Cardiac fibroblast (primary cell): ENCODE data around the gene APOBEC3H.
"Not testable (repeated sequence)": the region's sequence is repeated elsewhere in the genome, so short reads cannot be mapped to it uniquely, and the experiment has no call there.

Source experiments
- DNase-seq, 2 donors: peaks; one replicate each; pipeline versions ENCODE4 v3.0.0 to v3.0.0-alpha.2; 2010; ENCODE audit warnings: low read depth in 2 of 2
- H3K4me3 ChIP-seq, 2 donors: replicated peaks in 1 of 2; 1 replicate in 1 of 2; 2 replicates in 1 of 2; pipeline ENCODE4 v1.5.1; 2011; ENCODE audit warnings: low read depth in 2 of 2, low read length in 2 of 2, mild to moderate bottlenecking in 2 of 2, moderate library complexity in 1 of 2
- TF ChIP-seq, protein P1 (sequence below): IDR thresholded peaks from one replicate; pipeline ENCODE4 v1.5.1; 2011; ENCODE audit warnings: low read depth, mild to moderate bottlenecking, low read length, inconsistent platforms

APOBEC3H gene

DNA sequence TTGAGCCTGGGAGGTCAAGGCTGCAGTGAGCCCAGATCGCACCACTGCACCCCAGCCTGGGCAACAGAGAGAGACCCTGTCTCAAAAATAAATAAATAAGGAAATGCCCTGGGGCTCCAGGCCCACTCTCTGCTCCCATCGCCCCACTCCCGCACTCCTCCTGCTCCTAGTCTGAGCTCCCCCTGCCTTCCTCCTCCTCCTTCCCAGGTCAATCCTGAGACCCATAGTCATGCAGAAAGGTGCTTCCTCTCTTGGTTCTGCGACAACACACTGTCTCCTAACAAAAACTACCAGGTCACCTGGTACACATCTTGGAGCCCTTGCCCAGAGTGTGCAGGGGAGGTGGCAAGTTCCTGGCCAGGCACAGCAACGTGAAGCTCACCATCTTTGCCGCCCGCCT, 26.9 kb upstream of the APOBEC3H start:
- TF ChIP-seq, protein P1, sequence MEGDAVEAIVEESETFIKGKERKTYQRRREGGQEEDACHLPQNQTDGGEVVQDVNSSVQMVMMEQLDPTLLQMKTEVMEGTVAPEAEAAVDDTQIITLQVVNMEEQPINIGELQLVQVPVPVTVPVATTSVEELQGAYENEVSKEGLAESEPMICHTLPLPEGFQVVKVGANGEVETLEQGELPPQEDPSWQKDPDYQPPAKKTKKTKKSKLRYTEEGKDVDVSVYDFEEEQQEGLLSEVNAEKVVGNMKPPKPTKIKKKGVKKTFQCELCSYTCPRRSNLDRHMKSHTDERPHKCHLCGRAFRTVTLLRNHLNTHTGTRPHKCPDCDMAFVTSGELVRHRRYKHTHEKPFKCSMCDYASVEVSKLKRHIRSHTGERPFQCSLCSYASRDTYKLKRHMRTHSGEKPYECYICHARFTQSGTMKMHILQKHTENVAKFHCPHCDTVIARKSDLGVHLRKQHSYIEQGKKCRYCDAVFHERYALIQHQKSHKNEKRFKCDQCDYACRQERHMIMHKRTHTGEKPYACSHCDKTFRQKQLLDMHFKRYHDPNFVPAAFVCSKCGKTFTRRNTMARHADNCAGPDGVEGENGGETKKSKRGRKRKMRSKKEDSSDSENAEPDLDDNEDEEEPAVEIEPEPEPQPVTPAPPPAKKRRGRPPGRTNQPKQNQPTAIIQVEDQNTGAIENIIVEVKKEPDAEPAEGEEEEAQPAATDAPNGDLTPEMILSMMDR, result no peak
- H3K4me3 ChIP-seq, result no peak overlapping the region
- DNase-seq, result no peak

DNA sequence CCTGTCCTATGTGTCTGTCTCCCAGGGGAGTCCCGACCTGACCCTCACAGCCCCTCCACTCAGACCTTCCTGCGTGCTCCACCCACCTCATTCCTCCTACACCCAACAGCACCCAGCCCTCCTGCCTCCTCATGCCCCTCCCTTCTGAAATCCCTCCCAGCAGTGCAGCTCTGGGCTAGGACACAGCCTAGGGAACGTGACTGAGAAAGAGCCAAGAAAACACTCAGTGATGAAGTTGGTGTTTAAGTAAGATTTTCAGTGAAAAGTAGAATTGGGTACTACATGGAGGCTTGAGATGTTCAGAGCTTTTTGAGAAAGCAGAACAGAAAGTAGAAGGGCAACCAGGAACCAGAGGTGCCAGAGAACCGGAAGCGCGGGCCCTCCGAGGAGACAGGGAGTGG, 24.5 kb upstream of the APOBEC3H start:
- not testable (repeated sequence) for DNase-seq, H3K4me3 ChIP-seq

DNA sequence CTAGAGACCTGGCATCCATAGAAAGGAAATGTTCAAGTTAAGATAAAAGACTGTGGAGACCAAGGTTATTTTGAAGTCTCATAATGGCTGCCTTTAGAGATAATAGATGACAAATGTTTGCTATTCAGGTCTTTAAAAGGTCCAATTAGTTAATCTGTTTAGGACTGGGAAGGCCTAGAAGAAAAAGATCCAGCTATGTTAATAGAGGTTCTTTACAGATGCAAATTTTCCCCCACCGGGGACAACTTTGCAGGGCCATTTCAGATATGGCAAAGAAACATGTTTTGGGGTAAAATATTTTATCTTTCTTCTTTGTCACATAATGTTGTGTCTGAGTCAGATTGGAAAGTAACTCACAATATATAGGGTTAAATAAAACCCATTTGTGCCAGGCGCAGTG, 23.1 kb upstream of the APOBEC3H start:
- TF ChIP-seq, protein P1, result no peak
- H3K4me3 ChIP-seq, result no peak overlapping the region
- no peak for DNase-seq

DNA sequence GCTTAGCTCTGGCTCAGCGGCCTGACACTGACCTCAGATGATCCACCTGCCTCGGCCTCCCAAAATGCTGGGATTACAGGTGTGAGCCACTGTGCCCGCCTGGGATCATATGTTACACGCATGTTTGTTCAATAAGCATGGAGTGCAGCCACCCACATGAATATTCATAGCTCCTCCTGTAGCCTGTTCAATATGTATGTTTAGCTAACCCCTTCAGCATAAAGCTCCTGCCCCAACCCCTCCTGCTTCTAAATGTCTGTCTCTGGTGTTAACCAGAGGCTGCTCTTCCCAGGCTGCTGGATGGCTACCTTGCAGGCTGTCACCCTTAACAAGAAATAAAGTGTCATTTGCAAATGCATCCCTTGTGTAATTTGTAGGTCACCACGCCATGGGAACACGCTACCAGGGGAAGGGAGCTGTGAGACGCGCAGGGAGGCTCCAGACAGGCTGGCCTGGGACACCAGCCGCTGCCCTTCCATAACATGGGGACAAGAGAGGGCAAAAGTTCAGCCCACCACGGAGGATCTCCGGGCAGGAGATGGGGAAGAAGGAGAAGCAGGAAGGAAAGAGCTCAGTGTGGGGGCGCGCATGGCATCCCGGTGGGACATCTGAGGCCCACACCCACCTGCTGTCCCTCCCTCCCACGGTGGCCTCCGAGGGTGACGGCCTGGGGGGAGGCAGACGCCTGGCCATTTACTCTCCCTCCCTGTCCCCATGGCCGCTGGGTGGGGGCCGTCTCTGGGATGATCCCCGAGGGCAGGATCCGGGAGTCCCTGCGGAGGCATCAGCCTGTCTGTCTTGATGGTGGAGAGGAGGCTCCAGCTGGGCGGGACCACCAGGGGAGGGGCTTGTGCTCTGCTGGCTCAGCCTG, 20.7 kb upstream of the APOBEC3H start:
- H3K4me3 ChIP-seq, DNase-seq: not testable (repeated sequence)

DNA sequence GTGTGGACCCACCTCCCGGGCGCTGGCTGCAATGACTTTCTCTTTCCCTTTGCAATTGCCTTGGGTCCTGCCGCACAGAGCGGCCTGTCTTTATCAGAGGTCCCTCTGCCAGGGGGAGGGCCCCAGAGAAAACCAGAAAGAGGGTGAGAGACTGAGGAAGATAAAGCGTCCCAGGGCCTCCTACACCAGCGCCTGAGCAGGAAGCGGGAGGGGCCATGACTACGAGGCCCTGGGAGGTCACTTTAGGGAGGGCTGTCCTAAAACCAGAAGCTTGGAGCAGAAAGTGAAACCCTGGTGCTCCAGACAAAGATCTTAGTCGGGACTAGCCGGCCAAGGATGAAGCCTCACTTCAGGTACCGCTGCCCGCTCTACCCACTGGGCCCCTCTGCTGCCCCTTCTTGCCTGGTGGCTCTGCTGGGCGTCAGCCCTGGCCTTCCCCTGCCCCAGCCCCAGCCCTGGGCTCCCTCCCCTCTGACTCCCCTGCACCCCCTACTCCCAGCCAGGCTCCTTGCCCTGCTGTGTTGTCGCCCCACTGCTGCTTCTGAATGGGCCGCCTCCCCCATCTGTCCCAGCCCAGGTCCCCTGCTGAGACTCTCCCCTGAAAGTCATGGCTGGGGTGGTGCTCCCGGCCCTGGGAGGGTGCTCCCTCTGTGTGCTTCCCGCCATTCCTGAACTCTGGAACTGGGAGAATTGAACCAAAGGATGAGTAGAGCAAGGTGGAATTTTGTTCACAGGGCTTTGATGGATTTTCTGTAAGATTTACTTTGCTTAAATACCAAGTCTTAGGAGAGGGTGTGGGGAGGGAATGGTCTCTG, 19.8 kb upstream of the APOBEC3H start, which contains the start of gene APOBEC3G:
TSS of gene APOBEC3G (plus strand) at position 250 of the 815 bp plus-strand sequence. CDS start at position 337, 87 bp downstream.
- H3K4me3 ChIP-seq, result peak within 1 kb of the TSS; percentile 54 to 55
- DNase-seq, result peak; percentile 66 to 86

DNA sequence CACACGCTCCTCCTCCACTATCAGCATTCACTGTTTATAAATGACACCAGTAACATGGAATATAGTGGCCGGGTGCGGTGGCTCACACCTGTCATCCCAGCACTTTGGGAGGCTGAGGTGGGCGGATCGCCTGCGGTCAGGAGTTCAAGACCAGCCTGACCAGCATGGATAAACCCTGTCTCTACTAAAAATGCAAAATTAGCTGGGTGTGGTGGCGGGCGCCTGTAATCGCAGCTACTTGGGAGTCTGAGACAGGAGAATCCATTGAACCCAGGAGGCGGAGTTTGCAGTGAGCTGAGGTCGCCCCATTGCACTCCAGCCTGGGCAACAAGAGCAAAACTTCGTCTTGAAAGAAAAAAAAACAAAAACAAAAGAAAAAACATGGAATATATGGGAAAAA, 19.1 kb upstream of the APOBEC3H start:
- H3K4me3 ChIP-seq, result peak overlapping the region in 1 of 2 donors; percentile 54

DNA sequence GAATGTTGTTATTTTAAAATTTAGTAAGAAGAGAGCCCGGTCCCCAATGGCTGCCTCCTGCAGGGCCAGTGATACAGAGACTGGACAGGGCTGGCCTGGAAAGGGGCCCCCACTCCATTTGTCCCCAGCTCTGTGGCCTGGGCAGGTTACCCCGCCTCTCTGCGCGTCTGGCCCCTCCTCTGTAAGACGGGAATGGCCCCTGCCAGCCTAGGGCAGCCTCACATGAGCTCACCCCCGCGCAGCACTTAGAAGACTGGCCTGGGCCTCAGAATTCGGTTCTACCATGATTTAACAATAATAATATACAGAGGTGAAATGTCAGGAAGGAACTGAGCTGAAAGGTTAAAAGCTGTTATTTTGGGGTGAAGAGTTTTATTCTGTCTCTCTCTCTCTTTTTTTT, 18.7 kb upstream of the APOBEC3H start:
- DNase-seq, result no peak
- TF ChIP-seq, protein P1, result no peak
- H3K4me3 ChIP-seq, result no peak overlapping the region

More for the DNA sequence above, 19.1 kb upstream of the APOBEC3H start:
- DNase-seq, result not testable (repeated sequence)

DNA sequence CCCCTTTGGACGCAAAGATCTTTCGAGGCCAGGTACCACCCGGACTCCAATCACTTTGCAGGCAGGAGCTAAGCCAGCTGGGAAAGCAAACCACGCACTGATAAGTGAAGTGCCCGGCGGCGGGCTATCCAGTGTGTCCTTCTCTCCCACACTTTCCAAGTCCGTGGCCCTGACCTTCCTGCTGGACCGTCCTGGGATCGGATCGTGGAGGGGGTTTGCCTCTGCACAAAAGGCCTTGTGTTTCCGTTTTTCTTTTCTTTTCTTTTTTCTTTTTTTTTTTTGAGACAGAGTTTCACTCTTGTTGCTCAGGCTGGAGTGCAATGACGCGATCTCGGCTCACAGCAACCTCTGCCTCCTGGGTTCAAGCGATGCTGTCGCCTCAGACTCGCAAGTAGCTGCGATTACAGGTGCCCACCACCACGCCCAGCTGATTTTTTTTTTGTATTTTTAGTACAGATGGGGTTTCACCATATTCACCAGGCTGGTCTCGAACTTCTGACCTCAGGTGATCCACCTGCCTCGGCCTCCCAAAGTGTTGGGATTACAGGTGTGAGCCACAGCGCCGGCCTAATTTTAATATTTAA, 17.9 kb upstream of the APOBEC3H start:
- DNase-seq, H3K4me3 ChIP-seq: not testable (repeated sequence)

DNA sequence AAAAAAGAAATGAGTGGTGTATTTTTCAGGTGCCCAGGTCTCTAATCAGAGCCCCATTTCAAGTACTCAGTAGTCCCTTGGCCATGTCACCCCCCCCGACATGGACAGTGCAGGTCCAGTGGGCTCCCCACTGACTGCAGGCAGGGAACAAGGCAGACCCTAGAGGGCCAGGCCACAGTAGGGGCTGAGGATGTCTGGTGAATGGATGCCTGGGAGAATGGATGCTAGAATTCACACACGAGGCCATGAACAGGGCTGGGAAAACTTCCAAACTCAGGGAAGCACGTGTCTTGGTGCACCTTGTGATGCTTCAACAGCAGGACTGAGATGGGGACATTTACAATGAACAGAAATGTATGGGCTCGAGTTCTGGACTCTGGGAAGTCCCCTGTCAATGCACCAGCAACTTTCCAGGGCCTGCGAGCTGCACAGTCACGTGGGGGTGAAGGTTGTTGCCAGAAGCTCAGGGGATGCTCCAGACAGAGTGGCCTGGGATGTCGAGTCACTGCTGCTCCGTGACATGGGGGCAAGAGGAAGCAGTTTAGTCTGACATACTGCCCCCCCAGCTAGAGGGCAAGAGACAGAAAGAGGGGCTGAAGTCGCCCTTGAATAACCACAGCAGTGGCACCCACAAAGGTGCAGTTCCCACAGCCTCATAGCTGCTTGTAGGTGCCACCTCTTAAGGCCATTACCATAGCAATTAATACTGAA, 16.8 kb upstream of the APOBEC3H start:
- TF ChIP-seq, protein P1, result no peak
- no peak for DNase-seq
- no peak overlapping the region for H3K4me3 ChIP-seq
